ENCODE measurements around the gene RPTOR. TPM values are rescaled to one million over a fixed set of nuclear protein-coding genes. Genes with fewer than 3 reads are reported as not detected.

The RPTOR gene
- total RNA-seq, 1 experiment from 2014 or later = 46.2 TPM

DNA sequence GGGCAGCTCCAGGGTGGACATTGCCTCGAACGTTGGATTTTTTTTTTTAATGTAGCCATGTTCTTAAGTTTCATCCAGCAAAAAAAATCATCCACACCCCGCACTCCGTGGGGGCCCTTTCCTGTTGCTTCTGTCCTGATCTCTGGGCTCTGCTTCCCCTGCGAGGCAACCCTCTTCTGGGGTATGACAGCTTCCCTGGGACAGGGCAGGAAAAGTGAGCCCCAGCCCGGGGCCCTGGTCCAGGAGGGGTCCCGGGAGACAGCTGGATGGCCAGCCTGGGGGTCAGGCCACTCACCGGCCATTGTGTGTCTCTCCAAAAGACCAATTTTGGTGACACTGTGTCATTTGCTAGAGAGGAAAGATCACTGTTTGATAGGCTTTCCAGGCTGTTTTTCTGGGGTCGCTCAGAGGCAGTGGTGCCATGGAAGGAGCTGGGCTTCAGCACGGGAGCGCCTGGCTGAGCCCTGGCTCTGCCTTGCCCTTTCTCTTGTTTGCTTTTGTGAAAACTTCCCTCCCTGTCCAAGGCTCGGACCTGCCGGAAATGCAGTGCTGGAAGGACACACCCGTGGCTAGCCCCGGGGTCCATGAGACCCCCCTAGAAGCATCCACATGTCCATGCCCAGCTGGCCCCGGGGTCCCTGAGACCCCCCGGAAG is 406.0 kb downstream of the RPTOR start:
- Histone ChIP-seq H3K4me2 (ENCODE audit: low read length) (no peak overlapping the region), H4K20me1 (ENCODE audit: low read length) (no peaks in the 10 kb centered on the region), H3K9me2 (replicated peaks; ENCODE audit: low read length) (no peaks in the 10 kb centered on the region), H3F3A (ENCODE audit: low read length, unreplicated experiment) (no peaks in the 10 kb centered on the region), H3K9ac (ENCODE audit: low read length) (no peak overlapping the region), H3K4me3 (ENCODE audit: low read length) (no peak overlapping the region), H3K79me2 (ENCODE audit: low read length) (no peaks in the 10 kb centered on the region), H3K4me1 (ENCODE audit: insufficient read depth, low read length) (no peaks in the 10 kb centered on the region), H3K36me3 (ENCODE audit: low read depth, low read length) (no peaks in the 10 kb centered on the region; the same call in 1 of the 2 replicates), H2AFZ (ENCODE audit: low read length) (no peak overlapping the region), H3K9me3 (ENCODE audit: low read length) (no peaks in the 10 kb centered on the region), H3K27me3 (ENCODE audit: low read length) (no peaks in the 10 kb centered on the region), H3K27ac (ENCODE audit: low read length) (no peak overlapping the region)
- ChIA-PET POLR2A (ENCODE audit: unreplicated experiment) (no interaction called here), CTCF (no interaction called here)
- no TSS peak for BruUV-seq (replicated peaks)
- intact Hi-C loops (cut with micrococcal nuclease) = no loop called here
- DNase-seq (no peak), ATAC-seq (no peak)
- TF ChIP-seq EZH2phosphoT487 (IDR thresholded peaks at IDR 0.05; ENCODE audit: borderline replicate concordance, low read length) (no peak), EZH2 (IDR thresholded peaks at IDR 0.05; ENCODE audit: low read length, unreplicated experiment) (no peak)
- TF ChIP-seq, protein P1, sequence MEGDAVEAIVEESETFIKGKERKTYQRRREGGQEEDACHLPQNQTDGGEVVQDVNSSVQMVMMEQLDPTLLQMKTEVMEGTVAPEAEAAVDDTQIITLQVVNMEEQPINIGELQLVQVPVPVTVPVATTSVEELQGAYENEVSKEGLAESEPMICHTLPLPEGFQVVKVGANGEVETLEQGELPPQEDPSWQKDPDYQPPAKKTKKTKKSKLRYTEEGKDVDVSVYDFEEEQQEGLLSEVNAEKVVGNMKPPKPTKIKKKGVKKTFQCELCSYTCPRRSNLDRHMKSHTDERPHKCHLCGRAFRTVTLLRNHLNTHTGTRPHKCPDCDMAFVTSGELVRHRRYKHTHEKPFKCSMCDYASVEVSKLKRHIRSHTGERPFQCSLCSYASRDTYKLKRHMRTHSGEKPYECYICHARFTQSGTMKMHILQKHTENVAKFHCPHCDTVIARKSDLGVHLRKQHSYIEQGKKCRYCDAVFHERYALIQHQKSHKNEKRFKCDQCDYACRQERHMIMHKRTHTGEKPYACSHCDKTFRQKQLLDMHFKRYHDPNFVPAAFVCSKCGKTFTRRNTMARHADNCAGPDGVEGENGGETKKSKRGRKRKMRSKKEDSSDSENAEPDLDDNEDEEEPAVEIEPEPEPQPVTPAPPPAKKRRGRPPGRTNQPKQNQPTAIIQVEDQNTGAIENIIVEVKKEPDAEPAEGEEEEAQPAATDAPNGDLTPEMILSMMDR (conservative IDR thresholded peaks at IDR 0.05; ENCODE audit: low read depth, low read length) = no peak; the same call in 1 of the 2 replicates

DNA sequence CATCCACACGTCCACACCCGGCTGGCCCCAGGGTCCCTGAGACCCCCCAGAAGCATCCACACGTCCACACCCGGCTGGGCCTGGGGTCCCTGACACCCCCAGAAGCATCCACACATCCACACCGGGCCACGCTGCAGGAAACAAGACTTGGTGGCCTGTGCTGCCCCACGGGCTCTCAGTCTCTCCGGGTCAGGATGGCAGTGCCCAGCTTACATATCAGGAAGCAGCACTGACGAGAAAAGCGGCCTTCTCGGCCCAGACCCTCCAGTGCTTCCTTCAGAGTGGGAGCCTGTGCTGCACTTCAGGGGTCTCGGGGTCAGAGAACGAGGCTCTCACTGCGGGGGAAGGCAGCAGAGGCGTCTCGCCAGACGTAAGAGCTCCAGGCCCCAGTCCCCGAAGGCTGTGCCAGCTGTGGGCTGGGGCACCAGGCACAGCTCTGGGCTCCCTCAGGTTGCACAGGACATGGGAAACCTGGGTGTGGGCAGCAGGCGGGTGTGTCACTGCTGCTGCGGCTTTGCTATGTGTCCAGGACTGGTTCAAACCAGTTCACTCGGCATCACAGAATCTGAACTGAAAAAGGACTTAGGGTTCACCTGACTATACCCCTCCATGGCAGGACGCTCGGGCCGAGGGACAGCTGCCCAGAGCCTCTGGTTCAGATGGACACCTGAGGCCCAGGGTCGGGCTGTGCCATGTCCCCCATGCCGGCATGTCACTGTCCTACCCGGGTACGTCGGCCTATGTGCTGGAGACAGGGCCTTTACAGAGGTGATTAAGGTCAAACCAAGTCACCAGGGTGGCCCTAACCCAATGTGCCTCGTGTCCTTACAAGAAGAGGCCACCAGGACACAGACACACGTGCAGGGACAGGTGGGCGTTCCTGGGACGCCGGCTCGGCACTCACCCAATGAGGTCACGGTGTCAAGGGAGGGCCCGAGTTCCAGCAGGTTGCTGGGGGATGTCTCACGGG is 406.8 kb downstream of the RPTOR start:
- no TSS peak for BruUV-seq (replicated peaks)
- Histone ChIP-seq H3K27me3 (ENCODE audit: low read length) (no peaks in the 10 kb centered on the region), H3K79me2 (ENCODE audit: low read length) (no peaks in the 10 kb centered on the region), H3K27ac (ENCODE audit: low read length) (no peak overlapping the region), H3K4me1 (ENCODE audit: insufficient read depth, low read length) (no peaks in the 10 kb centered on the region), H3K9ac (ENCODE audit: low read length) (no peak overlapping the region), H3K9me2 (replicated peaks; ENCODE audit: low read length) (no peaks in the 10 kb centered on the region), H4K20me1 (ENCODE audit: low read length) (no peaks in the 10 kb centered on the region), H3K9me3 (ENCODE audit: low read length) (no peaks in the 10 kb centered on the region), H3K4me2 (ENCODE audit: low read length) (no peak overlapping the region), H3K4me3 (ENCODE audit: low read length) (no peak overlapping the region), H3F3A (ENCODE audit: low read length, unreplicated experiment) (no peaks in the 10 kb centered on the region), H2AFZ (ENCODE audit: low read length) (no peak overlapping the region), H3K36me3 (ENCODE audit: low read depth, low read length) (no peaks in the 10 kb centered on the region; the same call in 1 of the 2 replicates)
- POLR2A ChIA-PET (ENCODE audit: unreplicated experiment) = no interaction called here
- TF ChIP-seq EZH2phosphoT487 (IDR thresholded peaks at IDR 0.05; ENCODE audit: borderline replicate concordance, low read length) (no peak), EZH2 (IDR thresholded peaks at IDR 0.05; ENCODE audit: low read length, unreplicated experiment) (no peak)
- TF ChIP-seq, protein P1 (conservative IDR thresholded peaks at IDR 0.05; ENCODE audit: low read depth, low read length) = no peak
- ATAC-seq (no peak), DNase-seq (no peak)
- intact Hi-C loops (cut with micrococcal nuclease) = no loop called here
- CTCF ChIA-PET = no interaction called here
